Left colon (tissue), 2 donors: Measurements from ENCODE around the gene PNPLA7. TPM values are rescaled to one million over a fixed set of nuclear protein-coding genes. Genes with fewer than 3 reads are reported as not detected.
"Not testable (repeated sequence)": the region's sequence is repeated elsewhere in the genome, so short reads cannot be mapped to it uniquely, and the experiment has no call there.

ENCODE experiments used
- ATAC-seq: fragments of 200-7000 bp; cut with Tn5 transposase; one replicate; pipeline ENCODE4 v1.9.1; 2020; ENCODE audit warnings: mild to moderate bottlenecking, moderate library complexity
- DNase-seq, 2 donors: peaks; one replicate each; pipeline ENCODE4 v3.0.0-alpha.2; 2020
- intact Hi-C, 2 donors: fragments of 100-400 bp; cut with DNase I in 1 of 2; cut with micrococcal nuclease in 1 of 2; formaldehyde crosslinking; loops; one replicate each; pipeline versions ENCODE4 v1.11.2 to v1.14.0; 2022; cut with DNase I, micrococcal nuclease
- total RNA-seq, 2 donors: library from RNA; stranded (reverse); fragmentation: NEBNext Ultra II Directional; extraction: Animal tissue kit (Norgen Biotek cat#: 25700); gene quantifications; one replicate each; pipeline ENCODE4 v1.2.1, GENCODE V29; 2021
- donor health status: DM: no; HTN: no; CAD: no.
- donor health status: DM: yes; HTN: yes; CAD: no.

Gene PNPLA7
- total RNA-seq, 2 donors from 2014 or later: 18.4 to 22.4 TPM

GRCh38 chr9:137578518-137579258 is 28.5 kb upstream of the PNPLA7 start, which contains the start of gene DPH7:
Gene DPH7, minus strand, starts transcription at chr9:137578925. Its CDS starts 148 bp downstream, at chr9:137578777.
- intact Hi-C loops: no loop called here
- ATAC-seq: peak; percentile 97
- DNase-seq: peak; percentile 93 to 98

GRCh38 chr9:137575716-137576411 is 25.7 kb upstream of the PNPLA7 start:
- intact Hi-C loops: no loop called here

GRCh38 chr9:137575364-137575715 is 25.1 kb upstream of the PNPLA7 start:
- ATAC-seq: no peak
- no peak for DNase-seq
- intact Hi-C loops: no loop called here

More at GRCh38 chr9:137575716-137576411, 25.7 kb upstream of the PNPLA7 start:
- ATAC-seq (no peak), DNase-seq (no peak)

GRCh38 chr9:137574192-137574591 is 24.0 kb upstream of the PNPLA7 start:
- ATAC-seq: no peak
- no peak for DNase-seq
- intact Hi-C loops: no loop called here

GRCh38 chr9:137570566-137570965 is 20.4 kb upstream of the PNPLA7 start:
- ATAC-seq (no peak), DNase-seq (no peak)
- intact Hi-C loops: no loop called here

GRCh38 chr9:137569609-137570203 is 19.5 kb upstream of the PNPLA7 start:
- ATAC-seq (no peak), DNase-seq (no peak)
- intact Hi-C loops: no loop called here

- intact Hi-C loops, ATAC-seq, DNase-seq: not testable (repeated sequence)
Measured at GRCh38 chr9:137568445-137568844, 18.2 kb upstream of the PNPLA7 start.

- intact Hi-C loops: no loop called here
- DNase-seq (no peak), ATAC-seq (no peak)
Measured at GRCh38 chr9:137564817-137565411, 14.7 kb upstream of the PNPLA7 start.

GRCh38 chr9:137564134-137564533 is 13.9 kb upstream of the PNPLA7 start:
- no peak for ATAC-seq
- intact Hi-C loops: no loop called here

GRCh38 chr9:137558127-137558526 is 7.9 kb upstream of the PNPLA7 start:
- DNase-seq (no peak), ATAC-seq (no peak)
- intact Hi-C loops: no loop called here

More at GRCh38 chr9:137564134-137564533, 13.9 kb upstream of the PNPLA7 start:
- DNase-seq: no peak

GRCh38 chr9:137556069-137556838 is 6.1 kb upstream of the PNPLA7 start:
- ATAC-seq (peak; percentile 57), DNase-seq (peak; percentile 70 to 76)
- intact Hi-C loops: no loop called here

- no peak for DNase-seq
- no peak for ATAC-seq
- intact Hi-C loops: no loop called here
Measured at GRCh38 chr9:137555179-137555578, 5.0 kb upstream of the PNPLA7 start.

GRCh38 chr9:137554349-137554748 is 4.1 kb upstream of the PNPLA7 start:
- intact Hi-C loops: no loop called here
- no peak for ATAC-seq
- no peak for DNase-seq

GRCh38 chr9:137553654-137554053 is 3.5 kb upstream of the PNPLA7 start:
- ATAC-seq, intact Hi-C loops, DNase-seq: not testable (repeated sequence)

- intact Hi-C loops: no loop called here
- peak; percentile 17 for ATAC-seq
- DNase-seq: peak; percentile 37 to 62
Measured at GRCh38 chr9:137552022-137552768, 2.0 kb upstream of the PNPLA7 start.

- intact Hi-C loops: no loop called here
- peak; percentile 88 to 95 for DNase-seq
- ATAC-seq: peak; percentile 69
Measured at GRCh38 chr9:137551264-137552021, 1.2 kb upstream of the PNPLA7 start, which contains the start of gene MRPL41. Gene MRPL41, plus strand, starts transcription at chr9:137551879. Its CDS starts 203 bp downstream, at chr9:137552082.

- intact Hi-C loops, ATAC-seq: not testable (repeated sequence)
- peak in 1 of 2 donors; percentile 47 for DNase-seq
Measured at GRCh38 chr9:137550958-137551263, 709 bp upstream of the PNPLA7 start.
